ENCODE results near the gene ZNF436. TPM values are rescaled to one million over a fixed set of nuclear protein-coding genes. Genes with fewer than 3 reads are reported as not detected.

ZNF436 gene
- total RNA-seq, result 30.7 and 37.6 TPM in 2 replicates

DNA sequence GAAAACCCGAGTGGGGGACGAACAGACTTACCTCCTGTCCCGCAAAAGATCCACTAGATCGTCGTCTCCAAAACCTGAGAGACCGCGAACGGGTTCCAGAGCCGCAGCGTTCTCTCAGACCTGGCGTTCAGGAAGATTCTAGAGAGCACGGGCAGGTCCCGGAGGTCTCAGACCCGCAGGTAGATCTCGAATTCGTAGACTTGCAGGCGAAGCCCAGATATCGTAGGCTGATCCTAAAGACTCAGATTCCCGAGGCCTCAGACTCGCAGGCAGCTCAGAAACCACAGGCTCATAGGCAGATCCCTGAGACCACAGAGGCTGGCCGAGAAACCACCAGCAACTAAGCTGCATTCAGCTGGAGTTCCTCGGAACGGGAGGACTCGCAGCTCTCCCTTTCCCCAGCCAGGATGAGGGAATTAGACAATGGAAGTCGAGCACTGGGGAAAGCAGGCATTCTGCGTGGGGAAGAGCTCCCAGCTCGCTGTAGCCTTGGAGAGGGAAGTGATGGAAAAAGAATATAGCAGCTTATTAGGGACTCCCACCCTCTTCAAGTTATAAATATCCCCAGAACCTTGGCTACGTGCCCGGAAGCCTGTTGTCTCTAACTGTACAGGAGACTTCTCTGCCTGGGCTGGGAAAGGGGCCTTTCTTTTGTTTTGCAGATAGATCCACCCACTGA, at the start of gene ZNF436:
ZNF436 (minus strand) TSS at position 502 of the 679 bp plus-strand sequence. CDS start 1,831 bp downstream, outside the sequence.
- DNase-seq, result peak; percentile 94

DNA sequence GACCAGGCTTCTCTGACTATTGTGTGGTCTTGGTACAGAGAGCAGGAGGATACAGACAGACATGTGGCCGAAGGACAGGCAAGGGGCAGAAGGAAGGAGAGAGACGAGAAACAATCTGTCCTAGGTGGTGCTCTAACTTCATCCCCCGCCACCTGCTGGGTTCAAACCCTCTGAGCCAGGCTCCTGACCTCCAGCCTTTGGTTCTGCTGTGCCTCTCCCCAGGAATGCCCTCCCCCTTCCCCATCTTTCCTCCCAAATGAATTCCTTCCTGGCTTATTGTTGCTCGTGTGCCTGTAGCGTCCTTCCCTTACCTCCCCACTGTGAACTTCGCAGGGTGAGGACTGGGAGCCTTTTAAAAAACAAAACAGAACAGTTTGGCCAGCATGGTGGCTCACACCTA, 49.5 kb upstream of the ZNF436 start:
- no peak for DNase-seq

- DNase-seq, result no peak
Measured at GRCh38 chr1:23417570-23417969, 47.9 kb upstream of the ZNF436 start.

DNA sequence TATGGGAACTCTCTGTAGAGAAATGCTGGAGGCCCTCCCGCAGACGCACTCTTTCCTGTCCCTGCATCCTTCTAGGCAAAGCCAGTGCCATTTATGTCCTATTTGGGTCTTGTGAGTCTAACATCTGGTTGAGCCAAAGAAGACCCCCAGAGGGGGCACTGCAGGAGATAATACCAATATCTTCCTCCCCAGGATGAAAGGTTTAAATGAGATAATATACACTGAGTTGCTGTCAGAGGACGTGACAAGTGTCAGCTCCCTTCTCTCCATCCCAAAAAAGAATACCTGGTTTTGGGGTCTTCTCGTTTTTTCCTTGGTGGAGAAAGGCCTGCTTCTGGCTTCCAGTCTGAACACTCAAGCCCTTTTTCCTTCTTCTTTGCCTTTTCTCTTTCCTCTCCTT, 47.3 kb upstream of the ZNF436 start:
- DNase-seq, result no peak

- no peak for DNase-seq
Measured at GRCh38 chr1:23408797-23409290, 39.2 kb upstream of the ZNF436 start.

DNA sequence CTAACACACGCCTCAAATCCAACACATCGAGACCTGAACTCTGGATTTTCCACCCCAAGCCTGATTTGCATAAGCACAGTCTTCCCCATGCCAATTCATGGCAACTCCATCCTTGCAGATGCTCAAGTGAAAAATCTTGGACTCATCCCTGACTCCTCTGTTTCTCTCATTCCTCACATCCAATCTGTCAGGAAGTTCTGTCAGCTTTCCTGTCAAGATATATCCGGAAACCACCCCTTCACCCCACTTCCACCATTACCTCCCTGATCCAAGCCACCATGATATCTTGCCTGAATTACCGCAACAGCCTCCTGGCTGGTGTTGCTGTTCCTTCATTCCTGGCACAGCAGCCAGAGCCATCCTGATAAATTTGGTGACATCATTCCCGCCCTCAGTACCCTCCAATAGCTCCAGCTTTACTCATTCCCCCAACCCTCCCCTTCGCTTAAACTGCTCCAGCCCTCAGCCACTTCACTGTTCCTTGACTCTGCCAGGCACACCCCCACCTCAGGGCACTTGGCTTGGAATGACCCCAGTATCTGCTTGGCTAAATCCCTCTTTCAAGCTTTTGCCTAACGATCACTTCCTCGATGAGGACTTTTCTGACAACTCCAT, 37.5 kb upstream of the ZNF436 start:
- DNase-seq, result no peak

DNA sequence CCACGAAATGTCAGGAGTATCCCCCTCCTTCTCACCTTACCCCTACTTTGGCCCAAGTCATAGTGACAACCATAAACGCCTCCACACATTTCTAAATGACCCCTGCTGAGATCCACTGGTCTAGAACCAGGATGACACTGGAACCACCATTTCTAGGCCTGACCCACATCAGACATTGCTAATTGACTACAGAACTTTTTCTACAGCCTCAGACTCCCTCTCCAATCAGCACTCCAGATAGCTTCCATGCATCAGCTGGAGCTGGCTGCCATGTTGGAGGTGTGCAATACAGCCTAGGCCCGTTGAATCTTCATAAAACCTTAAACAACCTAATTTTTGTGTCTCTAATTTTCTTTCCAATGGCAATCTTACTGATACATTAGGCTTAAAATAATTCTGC, 36.3 kb upstream of the ZNF436 start:
- no peak for DNase-seq

- peak; percentile 86 for DNase-seq
Measured at GRCh38 chr1:23403735-23404486, 34.3 kb upstream of the ZNF436 start.

DNA sequence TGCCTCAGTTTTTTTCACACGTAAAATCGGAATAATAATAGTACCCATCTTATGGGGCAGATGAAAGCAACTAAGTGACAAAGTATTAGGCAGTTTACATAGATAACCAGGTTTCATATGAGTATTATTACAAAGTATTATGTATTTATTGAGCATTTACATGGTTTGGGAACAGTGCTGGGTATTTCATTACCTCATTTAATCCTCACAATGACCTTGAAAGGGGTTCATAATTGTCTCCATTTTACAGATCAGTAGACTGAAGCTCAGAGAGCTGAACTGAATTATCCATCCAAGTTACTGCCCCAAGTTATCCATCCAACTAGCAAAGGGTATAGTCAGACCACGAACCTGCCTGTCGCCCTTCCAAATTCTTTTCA, 33.7 kb upstream of the ZNF436 start:
- DNase-seq, result peak; percentile 17

DNA sequence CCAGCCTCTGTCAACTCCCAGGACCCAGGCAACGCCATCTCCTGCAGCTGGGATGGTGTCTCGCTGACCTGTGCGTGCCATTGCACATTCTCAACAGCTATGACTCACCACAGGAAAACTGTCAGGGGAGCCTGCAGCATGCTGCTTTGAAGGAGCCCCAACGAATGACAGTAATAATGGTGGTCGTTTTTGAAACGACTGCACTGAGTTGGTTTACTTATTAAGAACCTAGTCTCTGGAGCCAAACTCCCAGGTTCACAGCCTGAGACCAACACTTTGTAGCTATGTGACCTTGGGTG, 33.4 kb upstream of the ZNF436 start:
- DNase-seq, result peak; percentile 90

- no peak for DNase-seq
Measured at GRCh38 chr1:23402286-23403037, 32.8 kb upstream of the ZNF436 start.

DNA sequence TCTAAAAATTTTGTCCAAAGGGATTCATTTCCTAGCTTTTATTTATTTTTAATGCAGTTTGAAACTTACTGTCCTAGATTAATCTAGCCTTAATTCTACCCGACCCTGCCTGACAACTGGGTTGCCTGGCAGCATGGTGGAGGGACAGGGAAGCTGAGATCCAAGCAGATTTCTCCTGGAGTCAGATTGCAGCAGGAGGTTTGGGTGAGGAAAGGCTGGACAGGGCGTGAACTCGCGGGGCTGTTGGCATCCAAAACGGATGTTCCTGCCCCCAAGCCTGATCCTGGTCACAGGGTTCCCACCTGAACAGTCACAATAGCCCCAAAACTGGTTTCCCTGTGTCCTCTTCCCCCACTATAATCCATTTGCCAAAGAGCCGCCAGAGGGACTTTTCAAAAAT, 31.7 kb upstream of the ZNF436 start:
- DNase-seq, result no peak

- peak; percentile 54 for DNase-seq
Measured at GRCh38 chr1:23400324-23401114, 30.9 kb upstream of the ZNF436 start.

DNA sequence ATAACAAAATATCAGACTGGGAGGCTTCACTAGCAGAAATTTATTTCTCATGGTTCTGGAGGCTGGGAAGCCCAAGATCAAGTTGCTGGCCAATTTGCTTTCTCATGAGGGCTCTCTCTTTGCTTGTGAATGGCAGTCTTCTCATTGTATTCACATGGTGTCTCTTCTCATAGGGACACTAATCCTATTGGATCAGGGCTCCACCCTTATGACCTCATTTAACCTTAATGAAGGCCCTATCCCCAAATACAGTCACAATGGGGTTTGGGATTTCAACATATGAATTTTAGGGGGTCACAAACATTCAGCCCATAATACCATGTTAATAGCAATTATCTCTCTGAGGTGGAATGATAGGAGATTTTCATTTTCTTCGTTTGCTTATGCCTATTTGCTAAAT, 29.6 kb upstream of the ZNF436 start:
- no peak for DNase-seq

- DNase-seq, result no peak
Measured at GRCh38 chr1:23397908-23398307, 28.3 kb upstream of the ZNF436 start.

GRCh38 chr1:23396380-23396779, 26.7 kb upstream of the ZNF436 start:
- DNase-seq, result no peak

DNA sequence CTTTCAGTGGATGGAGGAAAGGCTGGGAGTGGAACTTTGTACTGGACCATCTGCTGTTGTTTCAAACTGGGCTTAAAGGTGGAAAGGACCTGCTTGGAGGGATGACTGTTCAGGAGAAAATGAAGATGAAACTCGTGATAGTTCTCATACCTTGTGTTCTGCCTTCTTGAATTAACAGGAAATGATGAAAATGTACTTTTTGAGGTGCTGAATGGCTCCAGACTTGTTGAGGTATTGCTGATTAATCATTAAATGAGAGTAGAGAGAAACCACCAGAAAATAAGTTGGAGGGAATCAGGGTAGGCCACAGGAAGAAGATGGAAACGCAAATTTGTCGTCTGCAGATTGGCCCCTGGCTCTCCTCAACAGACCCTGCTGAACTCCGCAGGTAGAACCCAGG, 26.2 kb upstream of the ZNF436 start:
- DNase-seq, result no peak

- no peak for DNase-seq
Measured at GRCh38 chr1:23395154-23395724, 25.6 kb upstream of the ZNF436 start.

GRCh38 chr1:23394684-23395083, 25.0 kb upstream of the ZNF436 start:
- DNase-seq, result no peak

DNA sequence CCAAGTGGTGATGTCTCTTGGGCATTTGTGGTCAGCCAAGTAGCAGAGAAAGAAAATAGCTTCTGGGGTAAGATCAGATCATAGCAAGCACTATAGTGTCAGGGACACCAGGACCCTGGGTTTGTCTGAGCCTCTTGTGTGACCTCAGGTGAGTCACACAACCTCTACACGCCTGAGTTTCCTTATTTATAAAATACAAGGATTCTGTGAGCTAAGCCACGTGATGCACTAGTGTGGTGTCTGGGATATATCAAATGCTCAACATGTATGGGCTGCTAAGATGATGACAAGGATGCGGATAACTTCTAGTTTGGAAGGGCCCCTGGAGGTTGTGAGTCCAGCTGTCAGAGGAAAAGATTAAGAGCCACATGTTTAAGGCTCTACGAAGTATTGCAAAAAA, 24.5 kb upstream of the ZNF436 start:
- peak; percentile 65 for DNase-seq

DNA sequence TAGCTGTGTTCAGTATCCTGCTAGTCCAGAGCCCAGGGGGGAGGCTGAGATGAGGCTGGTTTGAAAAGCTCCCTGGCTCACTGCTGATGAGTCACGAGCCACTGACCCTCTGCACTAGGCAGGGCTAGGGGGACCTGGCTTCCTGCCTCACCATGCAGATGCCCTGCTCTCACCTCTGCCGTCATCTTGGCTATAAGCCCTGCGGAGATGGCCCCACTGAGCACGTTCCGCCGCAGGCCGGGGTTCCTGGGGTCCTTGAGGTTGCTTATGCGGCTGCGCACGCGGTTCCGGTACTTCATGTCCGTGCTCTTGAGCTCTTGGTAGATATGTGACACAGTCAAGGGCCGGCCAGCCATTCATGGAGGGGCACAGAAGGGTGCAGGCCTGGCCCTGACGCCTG, 24.1 kb upstream of the ZNF436 start:
- DNase-seq, result peak; percentile 75
